ENCODE results near the gene TRPC4. TPM values are rescaled to one million over a fixed set of nuclear protein-coding genes. Genes with fewer than 3 reads are reported as not detected.
A peak's percentile ranks its signal among the peaks of the same experiment; 100 is the strongest.

Gene TRPC4
- total RNA-seq, 1 experiment from 2014 or later: 8.0 TPM

GRCh38 chr13:37645181-37645740 lies 224.3 kb downstream of the TRPC4 start:
- no peak for DNase-seq (ENCODE audit: low spot score)
- H3K4me3 Mint-ChIP-seq: no peak overlapping the region
- no peaks in the 10 kb centered on the region for H3K36me3 Mint-ChIP-seq
- ChIA-PET CTCF (interaction anchor here (1.4 kb wide), 1 partner anchor 225 kb away, joined by 5 read pairs; the partner anchor contains the start of gene TRPC4), POLR2A (no interaction called here)
- TF ChIP-seq ZBTB43 (CRISPR knock-in tag; IDR thresholded peaks at IDR 0.05) (no peak), ESRRA (CRISPR knock-in tag; IDR thresholded peaks at IDR 0.05; ENCODE audit: borderline replicate concordance) (no peak), E2F5 (CRISPR knock-in tag; IDR thresholded peaks at IDR 0.05) (no peak), EMX1 (CRISPR knock-in tag; IDR thresholded peaks at IDR 0.05) (no peak), CBFB (CRISPR knock-in tag; IDR thresholded peaks at IDR 0.05; ENCODE audit: low read depth) (no peak), JUN (CRISPR knock-in tag; IDR thresholded peaks at IDR 0.05) (no peak), HMGA2 (CRISPR knock-in tag; IDR thresholded peaks at IDR 0.05) (no peak), FOXK1 (CRISPR knock-in tag; IDR thresholded peaks at IDR 0.05) (no peak)
- TF ChIP-seq, protein P1, sequence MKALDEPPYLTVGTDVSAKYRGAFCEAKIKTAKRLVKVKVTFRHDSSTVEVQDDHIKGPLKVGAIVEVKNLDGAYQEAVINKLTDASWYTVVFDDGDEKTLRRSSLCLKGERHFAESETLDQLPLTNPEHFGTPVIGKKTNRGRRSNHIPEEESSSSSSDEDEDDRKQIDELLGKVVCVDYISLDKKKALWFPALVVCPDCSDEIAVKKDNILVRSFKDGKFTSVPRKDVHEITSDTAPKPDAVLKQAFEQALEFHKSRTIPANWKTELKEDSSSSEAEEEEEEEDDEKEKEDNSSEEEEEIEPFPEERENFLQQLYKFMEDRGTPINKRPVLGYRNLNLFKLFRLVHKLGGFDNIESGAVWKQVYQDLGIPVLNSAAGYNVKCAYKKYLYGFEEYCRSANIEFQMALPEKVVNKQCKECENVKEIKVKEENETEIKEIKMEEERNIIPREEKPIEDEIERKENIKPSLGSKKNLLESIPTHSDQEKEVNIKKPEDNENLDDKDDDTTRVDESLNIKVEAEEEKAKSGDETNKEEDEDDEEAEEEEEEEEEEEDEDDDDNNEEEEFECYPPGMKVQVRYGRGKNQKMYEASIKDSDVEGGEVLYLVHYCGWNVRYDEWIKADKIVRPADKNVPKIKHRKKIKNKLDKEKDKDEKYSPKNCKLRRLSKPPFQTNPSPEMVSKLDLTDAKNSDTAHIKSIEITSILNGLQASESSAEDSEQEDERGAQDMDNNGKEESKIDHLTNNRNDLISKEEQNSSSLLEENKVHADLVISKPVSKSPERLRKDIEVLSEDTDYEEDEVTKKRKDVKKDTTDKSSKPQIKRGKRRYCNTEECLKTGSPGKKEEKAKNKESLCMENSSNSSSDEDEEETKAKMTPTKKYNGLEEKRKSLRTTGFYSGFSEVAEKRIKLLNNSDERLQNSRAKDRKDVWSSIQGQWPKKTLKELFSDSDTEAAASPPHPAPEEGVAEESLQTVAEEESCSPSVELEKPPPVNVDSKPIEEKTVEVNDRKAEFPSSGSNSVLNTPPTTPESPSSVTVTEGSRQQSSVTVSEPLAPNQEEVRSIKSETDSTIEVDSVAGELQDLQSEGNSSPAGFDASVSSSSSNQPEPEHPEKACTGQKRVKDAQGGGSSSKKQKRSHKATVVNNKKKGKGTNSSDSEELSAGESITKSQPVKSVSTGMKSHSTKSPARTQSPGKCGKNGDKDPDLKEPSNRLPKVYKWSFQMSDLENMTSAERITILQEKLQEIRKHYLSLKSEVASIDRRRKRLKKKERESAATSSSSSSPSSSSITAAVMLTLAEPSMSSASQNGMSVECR (CRISPR knock-in tag; IDR thresholded peaks at IDR 0.05; ENCODE audit: borderline replicate concordance): no peak
- TF ChIP-seq, protein P2, sequence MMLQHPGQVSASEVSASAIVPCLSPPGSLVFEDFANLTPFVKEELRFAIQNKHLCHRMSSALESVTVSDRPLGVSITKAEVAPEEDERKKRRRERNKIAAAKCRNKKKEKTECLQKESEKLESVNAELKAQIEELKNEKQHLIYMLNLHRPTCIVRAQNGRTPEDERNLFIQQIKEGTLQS (CRISPR knock-in tag; conservative IDR thresholded peaks at IDR 0.05): no peak
- TF ChIP-seq, protein P3, sequence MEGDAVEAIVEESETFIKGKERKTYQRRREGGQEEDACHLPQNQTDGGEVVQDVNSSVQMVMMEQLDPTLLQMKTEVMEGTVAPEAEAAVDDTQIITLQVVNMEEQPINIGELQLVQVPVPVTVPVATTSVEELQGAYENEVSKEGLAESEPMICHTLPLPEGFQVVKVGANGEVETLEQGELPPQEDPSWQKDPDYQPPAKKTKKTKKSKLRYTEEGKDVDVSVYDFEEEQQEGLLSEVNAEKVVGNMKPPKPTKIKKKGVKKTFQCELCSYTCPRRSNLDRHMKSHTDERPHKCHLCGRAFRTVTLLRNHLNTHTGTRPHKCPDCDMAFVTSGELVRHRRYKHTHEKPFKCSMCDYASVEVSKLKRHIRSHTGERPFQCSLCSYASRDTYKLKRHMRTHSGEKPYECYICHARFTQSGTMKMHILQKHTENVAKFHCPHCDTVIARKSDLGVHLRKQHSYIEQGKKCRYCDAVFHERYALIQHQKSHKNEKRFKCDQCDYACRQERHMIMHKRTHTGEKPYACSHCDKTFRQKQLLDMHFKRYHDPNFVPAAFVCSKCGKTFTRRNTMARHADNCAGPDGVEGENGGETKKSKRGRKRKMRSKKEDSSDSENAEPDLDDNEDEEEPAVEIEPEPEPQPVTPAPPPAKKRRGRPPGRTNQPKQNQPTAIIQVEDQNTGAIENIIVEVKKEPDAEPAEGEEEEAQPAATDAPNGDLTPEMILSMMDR (IDR thresholded peaks at IDR 0.05): no peak
- TF ChIP-seq, protein P4, sequence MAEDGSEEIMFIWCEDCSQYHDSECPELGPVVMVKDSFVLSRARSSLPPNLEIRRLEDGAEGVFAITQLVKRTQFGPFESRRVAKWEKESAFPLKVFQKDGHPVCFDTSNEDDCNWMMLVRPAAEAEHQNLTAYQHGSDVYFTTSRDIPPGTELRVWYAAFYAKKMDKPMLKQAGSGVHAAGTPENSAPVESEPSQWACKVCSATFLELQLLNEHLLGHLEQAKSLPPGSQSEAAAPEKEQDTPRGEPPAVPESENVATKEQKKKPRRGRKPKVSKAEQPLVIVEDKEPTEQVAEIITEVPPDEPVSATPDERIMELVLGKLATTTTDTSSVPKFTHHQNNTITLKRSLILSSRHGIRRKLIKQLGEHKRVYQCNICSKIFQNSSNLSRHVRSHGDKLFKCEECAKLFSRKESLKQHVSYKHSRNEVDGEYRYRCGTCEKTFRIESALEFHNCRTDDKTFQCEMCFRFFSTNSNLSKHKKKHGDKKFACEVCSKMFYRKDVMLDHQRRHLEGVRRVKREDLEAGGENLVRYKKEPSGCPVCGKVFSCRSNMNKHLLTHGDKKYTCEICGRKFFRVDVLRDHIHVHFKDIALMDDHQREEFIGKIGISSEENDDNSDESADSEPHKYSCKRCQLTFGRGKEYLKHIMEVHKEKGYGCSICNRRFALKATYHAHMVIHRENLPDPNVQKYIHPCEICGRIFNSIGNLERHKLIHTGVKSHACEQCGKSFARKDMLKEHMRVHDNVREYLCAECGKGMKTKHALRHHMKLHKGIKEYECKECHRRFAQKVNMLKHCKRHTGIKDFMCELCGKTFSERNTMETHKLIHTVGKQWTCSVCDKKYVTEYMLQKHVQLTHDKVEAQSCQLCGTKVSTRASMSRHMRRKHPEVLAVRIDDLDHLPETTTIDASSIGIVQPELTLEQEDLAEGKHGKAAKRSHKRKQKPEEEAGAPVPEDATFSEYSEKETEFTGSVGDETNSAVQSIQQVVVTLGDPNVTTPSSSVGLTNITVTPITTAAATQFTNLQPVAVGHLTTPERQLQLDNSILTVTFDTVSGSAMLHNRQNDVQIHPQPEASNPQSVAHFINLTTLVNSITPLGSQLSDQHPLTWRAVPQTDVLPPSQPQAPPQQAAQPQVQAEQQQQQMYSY (CRISPR knock-in tag; IDR thresholded peaks at IDR 0.05): no peak
- TF ChIP-seq, protein P5, sequence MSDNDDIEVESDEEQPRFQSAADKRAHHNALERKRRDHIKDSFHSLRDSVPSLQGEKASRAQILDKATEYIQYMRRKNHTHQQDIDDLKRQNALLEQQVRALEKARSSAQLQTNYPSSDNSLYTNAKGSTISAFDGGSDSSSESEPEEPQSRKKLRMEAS (CRISPR knock-in tag; IDR thresholded peaks at IDR 0.05): no peak
- H3K27ac Mint-ChIP-seq: peak overlapping the region; percentile 39
- peaks cover 31% of the 10 kb centered on the region for H3K4me1 Mint-ChIP-seq
- no peaks in the 10 kb centered on the region for H3K27me3 Mint-ChIP-seq (ENCODE audit: low read depth)
- ATAC-seq: no peak
- H3K9me3 Mint-ChIP-seq: no peaks in the 10 kb centered on the region

Data from WTC11 (cell line).